ENCODE measurements around the gene CCR2.

Gene CCR2

GRCh38 chr3:46408853-46409252 is 54.9 kb downstream of the CCR2 start:
- TF ChIP-seq POLR2A (IDR thresholded peaks at IDR 0.05; ENCODE audit: low read length), result no peak
- no peak for TF ChIP-seq GATA1 (IDR thresholded peaks at IDR 0.05; ENCODE audit: low read depth, low read length)

GRCh38 chr3:46409739-46410489 is 56.0 kb downstream of the CCR2 start:
- TF ChIP-seq GATA1 (IDR thresholded peaks at IDR 0.05; ENCODE audit: low read depth, low read length), result no peak
- no peak for TF ChIP-seq POLR2A (IDR thresholded peaks at IDR 0.05; ENCODE audit: low read length)

More at GRCh38 chr3:46408853-46409252, 54.9 kb downstream of the CCR2 start:
- peak; percentile 19 to 33 for DNase-seq

More at GRCh38 chr3:46409739-46410489, 56.0 kb downstream of the CCR2 start:
- no peak for DNase-seq
